Kidney (tissue), 14 donors: Measurements from ENCODE around the gene STRADA. TPM values are rescaled to one million over a fixed set of nuclear protein-coding genes. Genes with fewer than 3 reads are reported as not detected.

Experiments
- DNase-seq, 5 donors: peaks; one replicate each; pipeline ENCODE4 v3.0.0-alpha.2; 2013 to 2020
- FAIRE-seq: peaks from 2 replicates; lab custom pipeline; 2012; peaks lifted over from hg19 to GRCh38; lab: Jason Lieb, UNC
- H3K27ac ChIP-seq, 2 donors: one replicate each; pipeline ENCODE4 v1.7.0; 2013; ENCODE audit warnings: low read depth in 2 of 2, low read length in 2 of 2, inconsistent platforms in 1 of 2
- H3K27me3 ChIP-seq: one replicate; pipeline ENCODE4 v1.7.1; 2013; ENCODE audit warnings: low read length, inconsistent platforms; ENCODE audit not compliant: control insufficient read depth, insufficient read depth
- H3K36me3 ChIP-seq, 3 donors: one replicate each; pipeline versions ENCODE4 v1.7.0 to v1.7.1; 2013; ENCODE audit warnings: low read length in 3 of 3, control low read depth in 1 of 3, inconsistent platforms in 1 of 3; ENCODE audit not compliant: insufficient read depth in 3 of 3, control insufficient read depth in 2 of 3
- H3K4me1 ChIP-seq, 3 donors: one replicate each; pipeline versions ENCODE4 v1.7.0 to v1.7.1; 2013; ENCODE audit warnings: low read length in 3 of 3, inconsistent platforms in 1 of 3, low read depth in 1 of 3; ENCODE audit not compliant: control insufficient read depth in 2 of 3, insufficient read depth in 2 of 3
- H3K4me3 ChIP-seq, 3 donors: one replicate each; pipeline versions ENCODE4 v1.7.0 to v1.8.1; 2013; ENCODE audit warnings: low read length in 3 of 3, control low read depth in 1 of 3, inconsistent platforms in 1 of 3
- H3K9ac ChIP-seq, 3 donors: one replicate each; pipeline versions ENCODE4 v1.7.0 to v1.7.1; 2013; ENCODE audit warnings: low read length in 3 of 3, control low read depth in 1 of 3, inconsistent platforms in 1 of 3
- H3K9me3 ChIP-seq, 3 donors: one replicate each; pipeline versions ENCODE4 v1.7.0 to v1.7.1; 2013; ENCODE audit warnings: low read length in 3 of 3, control low read depth in 1 of 3, inconsistent platforms in 1 of 3; ENCODE audit not compliant: control insufficient read depth in 2 of 3, insufficient read depth in 1 of 3
- intact Hi-C: fragments of 100-400 bp; cut with DNase I; formaldehyde crosslinking; loops from one replicate; pipeline ENCODE4 v1.11.1; 2022
- polyA plus RNA-seq: library from polyadenylated mRNA; stranded (reverse); fragments of 350-450 nt; fragmentation: Illumina TruSeq; extraction: RNeasy Lipid Tissue Mini Kit (QIAGEN cat#74804); gene quantifications from one replicate; pipeline ENCODE4 v1.2.3, GENCODE V29; 2014; ENCODE audit warnings: low read depth, low replicate concordance; ENCODE audit not compliant: insufficient read depth
- total RNA-seq: library from RNA; stranded (reverse); fragmentation: NEBNext Ultra II Directional; extraction: Animal tissue kit (Norgen Biotek cat#: 25700); gene quantifications from one replicate; pipeline ENCODE4 v1.2.1, GENCODE V29; 2021
- TF ChIP-seq, protein P1 (sequence below): IDR thresholded peaks from 3 replicates; pipeline ENCODE4 v1.5.1; 2012; ENCODE audit warnings: mild to moderate bottlenecking, moderate library complexity, borderline replicate concordance; ENCODE audit not compliant: insufficient read depth; ENCODE audit errors: extremely low read depth
- donor health status: control.
- donor health status: control.
- donor health status: control.
- donor health status: control.
- donor health status: control.
- donor health status: DM: yes; HTN: yes; CAD: no.
- donor health status: Normal renal cell carcinoma (clear cell type).

Gene STRADA
- total and polyA plus RNA-seq, 2 donors from 2014 or later: 25.7 to 38.9 TPM

DNA sequence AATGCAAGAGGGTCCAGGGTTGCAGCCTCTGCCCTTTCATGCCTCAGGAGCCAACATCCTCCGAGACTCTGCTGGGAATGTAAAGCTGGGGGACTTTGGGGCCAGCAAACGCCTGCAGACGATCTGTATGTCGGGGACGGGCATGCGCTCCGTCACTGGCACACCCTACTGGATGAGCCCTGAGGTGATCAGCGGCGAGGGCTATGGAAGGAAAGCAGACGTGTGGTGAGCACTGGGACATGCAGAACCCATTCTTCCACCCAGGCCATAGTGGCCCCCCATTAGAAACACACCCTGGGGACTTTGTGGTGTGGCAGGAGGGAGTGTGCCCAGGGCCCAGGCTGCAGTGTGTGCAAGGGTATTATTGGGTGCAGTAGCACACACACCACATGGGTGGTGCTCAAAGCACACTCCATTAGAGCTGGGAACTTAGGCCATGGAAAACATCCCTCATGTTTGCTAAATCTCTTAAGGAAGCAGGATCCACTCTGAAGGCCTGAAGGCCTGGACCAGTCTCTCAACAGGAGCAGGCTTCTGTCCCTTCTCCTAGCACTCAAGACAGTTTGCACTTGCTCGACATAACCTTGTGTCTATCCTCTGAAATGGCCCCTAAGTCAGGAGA lies 49.3 kb downstream of the STRADA start:
- no peaks in the 10 kb centered on the region for H3K9me3 ChIP-seq
- H3K4me3 ChIP-seq: no peak overlapping the region
- no peaks in the 10 kb centered on the region for H3K27me3 ChIP-seq
- peaks cover 4 to 44% (median 37%) of the 10 kb centered on the region in 3 donors for H3K36me3 ChIP-seq
- no peak overlapping the region for H3K9ac ChIP-seq
- H3K27ac ChIP-seq: no peak overlapping the region
- peaks cover 0 to 7% (median 0%) of the 10 kb centered on the region in 3 donors for H3K4me1 ChIP-seq
- DNase-seq (no peak), FAIRE-seq (no peak)
- intact Hi-C loops: no loop called here
- TF ChIP-seq, protein P1, sequence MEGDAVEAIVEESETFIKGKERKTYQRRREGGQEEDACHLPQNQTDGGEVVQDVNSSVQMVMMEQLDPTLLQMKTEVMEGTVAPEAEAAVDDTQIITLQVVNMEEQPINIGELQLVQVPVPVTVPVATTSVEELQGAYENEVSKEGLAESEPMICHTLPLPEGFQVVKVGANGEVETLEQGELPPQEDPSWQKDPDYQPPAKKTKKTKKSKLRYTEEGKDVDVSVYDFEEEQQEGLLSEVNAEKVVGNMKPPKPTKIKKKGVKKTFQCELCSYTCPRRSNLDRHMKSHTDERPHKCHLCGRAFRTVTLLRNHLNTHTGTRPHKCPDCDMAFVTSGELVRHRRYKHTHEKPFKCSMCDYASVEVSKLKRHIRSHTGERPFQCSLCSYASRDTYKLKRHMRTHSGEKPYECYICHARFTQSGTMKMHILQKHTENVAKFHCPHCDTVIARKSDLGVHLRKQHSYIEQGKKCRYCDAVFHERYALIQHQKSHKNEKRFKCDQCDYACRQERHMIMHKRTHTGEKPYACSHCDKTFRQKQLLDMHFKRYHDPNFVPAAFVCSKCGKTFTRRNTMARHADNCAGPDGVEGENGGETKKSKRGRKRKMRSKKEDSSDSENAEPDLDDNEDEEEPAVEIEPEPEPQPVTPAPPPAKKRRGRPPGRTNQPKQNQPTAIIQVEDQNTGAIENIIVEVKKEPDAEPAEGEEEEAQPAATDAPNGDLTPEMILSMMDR: no peak

DNA sequence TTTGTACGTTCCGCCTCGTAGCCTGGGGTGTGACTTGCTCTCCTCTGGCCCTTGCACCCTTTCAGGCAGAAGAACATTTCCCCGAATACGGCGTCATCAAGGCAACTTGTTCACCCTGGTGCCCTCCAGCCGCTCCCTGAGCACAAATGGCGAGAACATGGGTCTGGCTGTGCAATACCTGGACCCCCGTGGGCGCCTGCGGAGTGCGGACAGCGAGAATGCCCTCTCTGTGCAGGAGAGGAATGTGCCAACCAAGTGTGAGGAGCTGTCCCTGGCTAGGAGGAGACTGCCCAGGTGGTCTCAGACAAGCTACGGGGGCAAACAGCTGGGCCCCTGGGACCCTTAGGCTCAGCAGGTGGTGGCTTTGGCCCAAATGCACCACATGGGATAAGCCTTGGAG lies 52.1 kb downstream of the STRADA start:
- Histone ChIP-seq H3K4me3 (no peak overlapping the region), H3K9ac (no peak overlapping the region), H3K27ac (no peak overlapping the region), H3K27me3 (no peaks in the 10 kb centered on the region), H3K4me1 (no peaks in the 10 kb centered on the region), H3K36me3 (peaks cover 4 to 52% (median 48%) of the 10 kb centered on the region in 3 donors), H3K9me3 (no peaks in the 10 kb centered on the region)
- TF ChIP-seq, protein P1: no peak
- intact Hi-C loops: no loop called here
- DNase-seq (no peak), FAIRE-seq (no peak)

DNA sequence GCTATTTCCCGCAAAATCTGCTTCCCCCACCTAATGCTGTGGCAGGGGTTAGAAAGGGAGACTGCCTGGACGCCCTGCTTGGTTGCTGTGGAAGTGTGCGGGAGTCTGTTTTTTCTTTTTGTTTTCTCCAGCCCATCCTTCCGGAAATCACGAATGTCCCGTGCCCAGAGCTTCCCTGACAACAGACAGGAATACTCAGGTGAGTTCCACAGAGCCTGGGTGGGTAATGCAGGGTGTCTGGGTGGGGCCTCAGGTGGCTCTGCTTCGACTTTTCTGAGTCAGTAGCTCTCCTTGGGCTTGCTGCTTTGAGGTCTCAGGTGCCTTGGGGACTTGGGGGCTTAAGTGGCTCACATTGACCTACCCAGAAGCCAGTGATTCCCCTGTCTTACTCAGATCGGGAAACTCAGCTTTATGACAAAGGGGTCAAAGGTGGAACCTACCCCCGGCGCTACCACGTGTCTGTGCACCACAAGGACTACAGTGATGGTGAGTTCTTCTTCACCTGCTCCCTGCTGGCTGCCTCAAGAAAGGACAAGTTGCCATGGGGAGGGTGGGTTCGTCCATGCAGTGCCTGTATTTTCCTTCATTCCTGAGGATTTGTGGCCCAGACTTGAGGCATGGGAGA lies 53.1 kb downstream of the STRADA start:
- no peaks in the 10 kb centered on the region for H3K4me1 ChIP-seq
- H3K9ac ChIP-seq: no peak overlapping the region
- no peaks in the 10 kb centered on the region for H3K27me3 ChIP-seq
- no peaks in the 10 kb centered on the region for H3K9me3 ChIP-seq
- intact Hi-C loops: no loop called here
- DNase-seq (no peak), FAIRE-seq (no peak)
- TF ChIP-seq, protein P1: no peak
- H3K4me3 ChIP-seq: no peak overlapping the region
- no peak overlapping the region for H3K27ac ChIP-seq
- H3K36me3 ChIP-seq: peaks cover 4 to 53% (median 48%) of the 10 kb centered on the region in 3 donors
